SK-N-MC (cell line): ENCODE results near the gene BCL3.

ENCODE experiments used
- DNase-seq: peaks from one replicate; pipeline ENCODE4 v3.0.0-alpha.2; 2011; ENCODE audit warnings: low read depth, low spot score
- H3K27ac ChIP-seq: fragments of 200-600 bp; sonication (generic); 2 replicates; pipeline ENCODE4 v1.5.1; 2016; ENCODE audit warnings: mixed run types
- H3K36me3 ChIP-seq: fragments of 200-600 bp; sonication (generic); 2 replicates; pipeline ENCODE4 v1.6.1; 2017; ENCODE audit warnings: antibody characterized with exemption, low read length, mixed read lengths; ENCODE audit not compliant: insufficient read depth
- H3K4me3 ChIP-seq: fragments of 200-600 bp; sonication (generic); 2 replicates; pipeline ENCODE4 v1.5.1; 2016
- H3K9ac ChIP-seq: fragments of 200-600 bp; sonication (generic); 2 replicates; pipeline ENCODE4 v1.8.0; 2017; ENCODE audit warnings: mixed run types, mixed read lengths; ENCODE audit not compliant: insufficient read length
- H3K9me3 ChIP-seq: fragments of 200-600 bp; sonication (generic); 2 replicates; pipeline ENCODE4 v1.6.1; 2017; ENCODE audit warnings: low read depth, mild to moderate bottlenecking, antibody characterized with exemption, low read length, moderate library complexity, mixed read lengths
- EZH2 ChIP-seq: fragments of 200-600 bp; sonication (generic); IDR thresholded peaks from one replicate; pipeline ENCODE4 v1.6.1; 2017; ENCODE audit warnings: antibody characterized with exemption
- FOXP2 ChIP-seq: optimal IDR thresholded peaks from 2 replicates; pipeline ENCODE3; 2011; ENCODE audit warnings: mild to moderate bottlenecking, moderate library complexity; ENCODE audit not compliant: insufficient read depth; ENCODE audit errors: extremely low read length, control extremely low read depth
- POLR2AphosphoS5 ChIP-seq: IDR thresholded peaks from 2 replicates; pipeline ENCODE4 v1.6.1; 2012; ENCODE audit warnings: mild to moderate bottlenecking, low read depth, low read length, borderline replicate concordance

BCL3 gene

DNA sequence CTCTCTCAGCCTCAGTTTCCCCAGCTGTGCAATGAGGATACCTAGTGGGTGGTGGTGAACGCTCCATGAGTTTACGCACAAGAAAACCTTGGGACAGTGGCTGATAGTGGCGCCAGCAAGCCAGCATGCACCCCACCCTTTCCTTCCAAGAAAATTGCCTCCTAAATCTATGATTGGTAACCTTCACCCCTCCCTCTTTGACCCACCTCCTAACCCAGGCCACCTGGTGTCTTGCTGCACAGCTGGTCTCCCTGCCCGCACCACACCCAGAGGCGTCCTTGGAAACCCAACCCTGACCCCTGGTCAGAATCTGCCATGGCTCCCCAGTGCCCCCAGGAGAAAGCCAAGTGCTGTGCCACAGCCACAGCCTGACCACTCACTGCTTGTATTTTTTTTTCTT lies 22.8 kb upstream of the BCL3 start:
- no peak overlapping the region for H3K27ac ChIP-seq
- no peaks in the 10 kb centered on the region for H3K36me3 ChIP-seq
- TF ChIP-seq EZH2: no peak
- TF ChIP-seq FOXP2: no peak
- no peak for TF ChIP-seq POLR2AphosphoS5
- DNase-seq: no peak
- no peak overlapping the region for H3K4me3 ChIP-seq
- no peaks in the 10 kb centered on the region for H3K9me3 ChIP-seq
- no peak overlapping the region for H3K9ac ChIP-seq

DNA sequence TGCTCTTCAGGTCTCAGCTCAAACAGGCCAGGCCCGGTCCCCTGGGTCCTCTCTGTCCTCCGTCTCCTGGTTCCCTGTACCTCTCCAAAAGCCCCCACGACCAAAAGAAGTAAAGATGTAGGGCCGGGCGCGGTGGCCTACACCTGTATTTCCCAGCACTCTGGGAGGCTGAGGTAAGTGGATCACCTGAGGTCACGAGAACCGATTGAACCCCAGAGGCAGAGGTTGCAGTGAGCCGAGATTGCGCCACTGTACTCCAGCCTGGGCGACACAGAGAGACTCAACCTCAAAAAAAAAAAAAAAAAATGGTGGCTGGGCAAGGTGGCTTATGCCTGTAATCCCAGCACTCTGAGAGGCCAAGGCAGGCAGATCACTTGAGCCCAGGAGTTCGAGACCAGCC lies 22.0 kb upstream of the BCL3 start:
- Histone ChIP-seq H3K4me3 (no peak overlapping the region), H3K36me3 (no peaks in the 10 kb centered on the region), H3K9ac (no peak overlapping the region), H3K27ac (no peak overlapping the region), H3K9me3 (no peaks in the 10 kb centered on the region)
- DNase-seq: no peak
- TF ChIP-seq EZH2: no peak
- no peak for TF ChIP-seq POLR2AphosphoS5
- no peak for TF ChIP-seq FOXP2

DNA sequence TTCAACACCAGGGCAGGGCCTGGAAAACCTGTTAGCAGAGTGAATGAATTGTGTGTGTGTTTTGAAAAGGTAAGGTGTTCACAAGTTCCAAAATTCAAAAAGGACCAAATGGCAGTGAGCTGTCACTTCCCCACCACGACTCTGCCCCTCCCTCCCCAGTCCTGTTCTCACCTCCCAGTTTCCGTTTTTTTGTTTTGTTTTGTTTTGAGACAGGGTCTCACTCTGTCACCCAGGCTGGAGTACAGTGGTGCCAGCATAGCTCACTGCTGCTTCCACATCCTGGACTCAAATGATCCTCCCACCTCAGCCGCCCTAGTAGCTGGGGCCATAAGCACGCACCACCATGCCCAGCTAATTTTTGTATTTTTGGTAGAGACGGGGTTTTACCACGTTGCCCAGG lies 20.3 kb upstream of the BCL3 start:
- no peak for DNase-seq
- Histone ChIP-seq H3K36me3 (no peaks in the 10 kb centered on the region), H3K4me3 (no peak overlapping the region), H3K9me3 (no peaks in the 10 kb centered on the region), H3K9ac (no peak overlapping the region), H3K27ac (no peak overlapping the region)
- TF ChIP-seq POLR2AphosphoS5: no peak
- no peak for TF ChIP-seq FOXP2

DNA sequence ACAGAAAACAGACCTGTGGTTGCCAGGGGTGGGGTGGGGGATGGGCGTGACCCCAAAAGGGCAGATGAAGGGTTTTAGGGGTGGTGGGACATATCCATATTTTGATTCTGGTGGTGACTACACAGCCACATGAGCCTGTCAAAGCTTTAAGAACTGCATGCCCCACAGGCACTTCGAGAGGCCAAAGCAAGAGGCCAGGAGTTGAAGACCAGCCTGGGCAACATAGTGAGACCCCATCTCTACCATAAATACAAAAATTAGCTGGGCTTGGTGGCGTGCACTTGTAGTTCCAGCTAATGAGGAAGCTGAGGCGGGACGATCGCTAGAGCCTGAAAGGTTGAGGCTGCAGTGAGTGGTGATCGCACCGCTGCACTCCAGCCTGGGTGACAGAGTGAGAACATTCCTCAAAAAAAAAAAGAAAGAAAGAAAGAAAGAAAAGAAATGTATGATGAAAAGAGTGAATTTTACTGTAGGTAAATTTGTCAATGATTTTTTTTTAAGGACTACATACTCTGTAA lies 18.9 kb upstream of the BCL3 start:
- Histone ChIP-seq H3K9me3 (no peaks in the 10 kb centered on the region), H3K36me3 (no peaks in the 10 kb centered on the region), H3K9ac (no peak overlapping the region), H3K4me3 (no peak overlapping the region), H3K27ac (no peak overlapping the region)
- DNase-seq: no peak
- TF ChIP-seq EZH2 (no peak), POLR2AphosphoS5 (no peak), FOXP2 (no peak)

DNA sequence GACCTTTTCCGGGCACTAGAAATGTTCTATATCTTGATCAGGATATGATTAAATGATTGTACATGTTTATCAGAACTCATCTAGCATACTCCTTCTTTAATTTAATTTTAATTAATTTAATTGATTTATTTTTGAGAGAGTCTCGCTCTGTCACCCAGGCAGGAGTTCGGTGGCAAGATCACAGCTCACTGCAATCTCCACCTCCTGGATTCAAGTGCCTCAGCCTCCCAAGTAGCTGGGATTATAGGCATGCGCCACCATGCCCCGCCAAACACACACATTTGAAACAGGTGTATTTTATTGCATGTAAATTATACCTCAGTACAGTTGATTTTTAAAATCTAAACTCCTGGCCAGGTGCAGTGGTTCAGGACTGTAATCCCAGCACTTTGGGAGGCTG lies 17.4 kb upstream of the BCL3 start:
- Histone ChIP-seq H3K9ac (no peak overlapping the region), H3K9me3 (no peaks in the 10 kb centered on the region), H3K4me3 (no peak overlapping the region), H3K27ac (no peak overlapping the region), H3K36me3 (no peaks in the 10 kb centered on the region)
- DNase-seq: no peak
- TF ChIP-seq EZH2 (no peak), FOXP2 (no peak), POLR2AphosphoS5 (no peak)

DNA sequence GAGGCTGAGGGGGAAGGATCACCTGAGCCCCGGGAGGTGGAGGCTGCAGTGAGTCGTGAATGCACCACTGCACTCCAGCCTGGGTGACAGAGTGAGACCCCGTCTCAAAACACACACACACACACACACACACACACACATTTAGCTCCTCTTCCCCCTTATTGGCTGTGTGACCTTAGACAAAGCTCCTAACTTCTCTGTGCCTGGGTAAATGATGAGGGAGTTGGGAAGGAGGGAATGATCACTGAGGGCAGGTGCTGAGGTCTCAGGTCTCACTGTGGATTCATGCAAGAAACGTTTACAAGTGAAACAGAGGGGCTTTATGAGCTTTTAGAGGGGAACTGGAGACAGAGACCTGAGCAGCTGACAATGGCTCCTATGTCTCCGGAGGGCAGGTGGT lies 16.9 kb upstream of the BCL3 start:
- Histone ChIP-seq H3K9ac (no peak overlapping the region), H3K9me3 (no peaks in the 10 kb centered on the region)

DNA sequence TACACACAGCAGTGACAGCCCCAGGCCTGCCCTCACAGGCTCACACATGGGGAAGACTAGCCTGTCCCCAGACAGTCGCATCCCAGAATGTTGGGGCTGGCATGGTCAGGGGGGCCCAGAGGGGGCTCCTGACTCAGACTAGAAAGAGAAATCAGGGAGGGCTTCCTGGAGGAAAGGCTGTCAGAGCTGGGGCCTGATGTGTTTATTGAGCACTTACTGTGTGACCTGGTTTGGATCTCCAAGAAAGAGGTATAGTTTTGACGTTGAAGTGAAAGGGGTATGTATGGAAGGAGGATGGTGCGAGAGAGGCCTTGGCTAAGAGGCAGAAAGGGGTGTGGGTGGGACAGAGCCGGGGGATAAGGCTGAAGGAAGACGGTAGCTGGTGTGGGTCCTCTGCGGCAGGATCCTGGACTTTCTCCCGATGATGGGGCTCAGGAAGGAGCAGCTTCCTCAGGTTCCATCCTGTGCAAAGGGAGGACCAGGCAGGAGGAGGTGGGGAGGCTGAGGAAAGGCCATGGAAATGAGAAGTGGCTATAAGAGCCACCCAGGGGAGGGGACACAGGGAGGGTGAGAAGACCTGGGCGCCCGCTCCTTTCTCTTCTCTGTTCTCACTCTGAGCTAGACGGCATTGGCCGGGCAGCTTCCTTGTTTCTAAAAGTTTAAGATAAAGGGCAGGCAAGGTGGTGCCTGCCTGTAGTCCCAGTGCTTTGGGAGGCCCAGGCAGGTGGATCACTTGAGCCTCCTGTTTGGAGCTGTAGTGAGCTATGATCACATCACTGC lies 16.1 kb upstream of the BCL3 start:
- H3K36me3 ChIP-seq: no peaks in the 10 kb centered on the region
- no peak for DNase-seq
- no peaks in the 10 kb centered on the region for H3K9me3 ChIP-seq
- H3K4me3 ChIP-seq: no peak overlapping the region
- TF ChIP-seq FOXP2 (no peak), EZH2 (no peak), POLR2AphosphoS5 (no peak)
- H3K27ac ChIP-seq: no peak overlapping the region
- H3K9ac ChIP-seq: no peak overlapping the region

More for the DNA sequence above, 16.9 kb upstream of the BCL3 start:
- DNase-seq: no peak
- no peaks in the 10 kb centered on the region for H3K36me3 ChIP-seq
- TF ChIP-seq FOXP2 (no peak), EZH2 (no peak), POLR2AphosphoS5 (no peak)
- no peak overlapping the region for H3K27ac ChIP-seq
- no peak overlapping the region for H3K4me3 ChIP-seq

DNA sequence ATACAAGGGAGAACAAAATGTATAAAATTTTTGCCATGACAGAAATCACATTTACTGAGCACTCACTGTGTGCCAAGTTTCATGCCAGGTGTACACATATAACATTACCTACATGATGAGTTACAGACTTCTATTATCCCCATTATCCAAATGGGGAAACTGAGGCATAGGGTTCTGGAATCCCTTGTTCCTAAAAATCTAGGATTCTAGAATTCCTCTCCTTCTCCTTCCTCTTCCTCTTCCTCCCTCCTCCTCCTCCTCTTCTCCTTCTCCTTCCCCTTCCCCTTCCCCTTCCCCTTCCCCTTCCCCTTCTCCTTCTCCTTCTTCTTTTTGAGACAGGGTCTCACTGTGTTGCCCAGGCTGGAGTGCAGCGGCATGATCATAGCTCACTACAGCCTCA lies 14.2 kb upstream of the BCL3 start:
- Histone ChIP-seq H3K9ac (no peak overlapping the region), H3K9me3 (no peaks in the 10 kb centered on the region), H3K27ac (no peak overlapping the region), H3K4me3 (no peak overlapping the region), H3K36me3 (no peaks in the 10 kb centered on the region)
- TF ChIP-seq EZH2 (no peak), FOXP2 (no peak), POLR2AphosphoS5 (no peak)
- no peak for DNase-seq
